ENCODE measurements around the gene SCNN1G.

DNA sequence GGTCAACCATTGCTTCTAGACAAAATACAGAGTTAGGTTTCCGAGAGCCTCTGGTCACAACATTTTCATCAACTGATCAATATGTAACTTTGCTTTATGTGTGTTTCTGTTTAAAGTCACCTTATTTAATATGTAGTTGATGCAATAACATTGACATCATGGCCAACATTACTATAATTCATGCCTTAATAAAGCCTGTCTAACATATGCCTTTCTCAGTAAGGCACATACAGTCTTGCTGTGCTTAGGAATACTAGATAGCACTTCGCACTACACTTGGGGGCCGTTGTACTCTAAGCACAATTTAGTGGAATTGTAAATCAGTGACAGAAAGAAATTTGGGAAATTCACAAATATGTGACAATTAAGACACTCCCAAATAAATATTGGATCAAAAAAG lies 9.6 kb upstream of the SCNN1G start:
- no peak for TF ChIP-seq CTCF (IDR thresholded peaks at IDR 0.05)
- TF ChIP-seq POLR2A (IDR thresholded peaks at IDR 0.05) = no peak

Data from lower leg skin (tissue), 3 donors.